Myocyte (in vitro differentiated cells): ENCODE data around the gene EDDM3A. TPM values are rescaled to one million over a fixed set of nuclear protein-coding genes. Genes with fewer than 3 reads are reported as not detected.

Source experiments
- DNase-seq: peaks from one replicate; pipeline ENCODE4 v3.0.0-alpha.2; 2012; ENCODE audit warnings: low read depth
- total RNA-seq: library from RNA; depleted of rRNA; stranded (reverse); fragments of >200 nt; gene quantifications from 2 replicates; pipeline ENCODE4 v1.2.3, GENCODE V29; 2014

EDDM3A gene
- total RNA-seq, 1 donor from 2014 or later, result not detected

DNA sequence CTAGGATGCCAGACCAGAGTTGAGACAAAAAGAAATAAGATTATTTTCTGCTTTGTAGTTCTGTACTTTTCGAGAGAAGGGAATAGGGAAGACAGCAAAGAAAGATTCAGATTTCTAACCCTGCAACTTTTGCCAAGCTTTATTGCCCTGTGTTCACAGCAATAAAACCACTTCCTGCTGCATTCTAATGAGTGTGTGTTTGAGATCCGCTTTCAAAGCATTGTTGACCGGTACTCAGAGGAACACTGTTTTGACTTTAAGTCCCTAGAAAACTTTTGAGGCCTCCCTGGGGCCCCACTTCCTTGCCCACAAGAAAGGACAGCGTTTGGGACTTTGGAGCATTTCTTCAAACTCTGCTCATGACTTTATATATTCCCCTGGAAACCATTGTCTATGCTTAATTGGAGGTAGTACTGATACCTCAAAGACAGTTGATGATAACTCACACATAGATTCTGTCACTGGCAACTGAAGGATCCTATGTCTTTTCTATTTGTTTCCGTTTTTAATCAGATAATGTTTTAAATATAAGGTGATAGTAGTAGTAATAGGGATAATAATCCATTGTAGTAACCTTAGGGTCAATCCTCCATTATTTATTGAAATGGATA, 36.7 kb downstream of the EDDM3A start:
- no peak for DNase-seq

GRCh38 chr14:20787025-20787424, 41.3 kb downstream of the EDDM3A start:
- no peak for DNase-seq

GRCh38 chr14:20789230-20789813, 43.6 kb downstream of the EDDM3A start:
- DNase-seq, result no peak

- DNase-seq, result no peak
Observed at GRCh38 chr14:20790464-20791116, 44.9 kb downstream of the EDDM3A start.

- no peak for DNase-seq
Observed at GRCh38 chr14:20791187-20791586, 45.5 kb downstream of the EDDM3A start.

DNA sequence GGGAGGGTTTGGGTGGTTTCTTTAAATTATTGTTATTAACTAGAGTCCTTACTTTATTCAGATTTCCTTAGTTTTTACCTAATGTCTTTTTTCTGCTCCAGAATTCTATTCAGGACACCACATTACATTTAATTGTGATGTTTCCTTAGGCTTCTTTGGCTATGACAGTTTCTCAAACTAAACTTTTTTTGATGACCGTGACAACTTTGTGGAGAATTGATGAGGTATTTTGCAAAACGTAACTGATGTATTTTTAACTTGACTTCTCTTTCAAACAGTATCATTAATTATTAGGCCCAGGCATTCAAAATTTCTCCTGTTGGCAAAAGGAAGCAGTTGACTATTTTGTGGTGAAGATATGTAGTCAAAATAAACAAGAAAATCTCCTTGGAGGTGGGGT, 45.9 kb downstream of the EDDM3A start:
- DNase-seq, result no peak

- DNase-seq, result no peak
Observed at GRCh38 chr14:20792556-20792955, 46.9 kb downstream of the EDDM3A start.

- DNase-seq, result no peak
Observed at GRCh38 chr14:20794644-20795369, 49.1 kb downstream of the EDDM3A start.

GRCh38 chr14:20797164-20797563, 51.5 kb downstream of the EDDM3A start:
- DNase-seq, result no peak

Other genes starting within 250 kb of the EDDM3A start
- not detected in 2 replicates for gene RNASE10, start 240.3 kb upstream of the EDDM3A start, total RNA-seq
- gene RNASE9, start 184.8 kb upstream of the EDDM3A start, total RNA-seq, result not detected in 2 replicates
- not detected in 2 replicates for gene RNASE11, start 157.9 kb upstream of the EDDM3A start, total RNA-seq
- gene RNASE12, start 154.5 kb upstream of the EDDM3A start, total RNA-seq, result not detected in 2 replicates
- not detected in 2 replicates for gene OR6S1, start 104.2 kb upstream of the EDDM3A start, total RNA-seq
- 4.7 and 7.2 TPM in 2 replicates for gene RNASE4, start 61.3 kb upstream of the EDDM3A start, total RNA-seq
- 0.42 and 1.4 TPM in 2 replicates for gene ANG, start 57.1 kb upstream of the EDDM3A start, total RNA-seq
- gene EDDM3B, start 22.5 kb downstream of the EDDM3A start, total RNA-seq, result not detected in 2 replicates
- gene RNASE6, start 35.4 kb downstream of the EDDM3A start, total RNA-seq, result not detected in 2 replicates
- not detected in 2 replicates for gene RNASE1, start 57.0 kb downstream of the EDDM3A start, total RNA-seq
- not detected in 2 replicates for gene RNASE3, start 145.5 kb downstream of the EDDM3A start, total RNA-seq
- not detected in 2 replicates for gene RNASE2, start 209.6 kb downstream of the EDDM3A start, total RNA-seq
- 66.9 and 71.5 TPM in 2 replicates for gene METTL17, start 244.1 kb downstream of the EDDM3A start, total RNA-seq